Kidney capillary endothelial cell (primary cell): ENCODE measurements around the gene ST3GAL4.
"Not testable (repeated sequence)": the region's sequence is repeated elsewhere in the genome, so short reads cannot be mapped to it uniquely, and the experiment has no call there.

Experiments used
- DNase-seq: peaks from one replicate; pipeline ENCODE4 v3.0.0-alpha.2; 2018; ENCODE audit warnings: low spot score

ST3GAL4 gene

GRCh38 chr11:126390272-126390867, 34.9 kb downstream of the ST3GAL4 start:
- no peak for DNase-seq

GRCh38 chr11:126391286-126391954, 35.9 kb downstream of the ST3GAL4 start:
- DNase-seq, result no peak

- DNase-seq, result no peak
Measured at GRCh38 chr11:126391970-126392632, 36.6 kb downstream of the ST3GAL4 start.

- DNase-seq, result no peak
Measured at GRCh38 chr11:126392633-126393013, 37.1 kb downstream of the ST3GAL4 start.

- DNase-seq, result no peak
Measured at GRCh38 chr11:126393143-126393542, 37.7 kb downstream of the ST3GAL4 start.

GRCh38 chr11:126394036-126394435, 38.5 kb downstream of the ST3GAL4 start:
- DNase-seq, result no peak

GRCh38 chr11:126394634-126395072, 39.2 kb downstream of the ST3GAL4 start:
- not testable (repeated sequence) for DNase-seq

GRCh38 chr11:126395784-126396183, 40.3 kb downstream of the ST3GAL4 start:
- DNase-seq, result not testable (repeated sequence)

GRCh38 chr11:126396266-126396665, 40.8 kb downstream of the ST3GAL4 start:
- not testable (repeated sequence) for DNase-seq

GRCh38 chr11:126396965-126397364, 41.5 kb downstream of the ST3GAL4 start:
- no peak for DNase-seq

- DNase-seq, result no peak
Measured at GRCh38 chr11:126398296-126398695, 42.8 kb downstream of the ST3GAL4 start.

GRCh38 chr11:126398721-126399120, 43.2 kb downstream of the ST3GAL4 start:
- DNase-seq, result no peak

GRCh38 chr11:126400019-126400418, 44.5 kb downstream of the ST3GAL4 start:
- no peak for DNase-seq

GRCh38 chr11:126400479-126400878, 45.0 kb downstream of the ST3GAL4 start:
- DNase-seq, result no peak

GRCh38 chr11:126403022-126403581, 47.6 kb downstream of the ST3GAL4 start:
- DNase-seq, result no peak

- no peak for DNase-seq
Measured at GRCh38 chr11:126403658-126404057, 48.2 kb downstream of the ST3GAL4 start.

GRCh38 chr11:126404367-126404766, 48.9 kb downstream of the ST3GAL4 start:
- DNase-seq, result no peak

- no peak for DNase-seq
Measured at GRCh38 chr11:126405374-126405773, 49.9 kb downstream of the ST3GAL4 start.

- no peak for DNase-seq
Measured at GRCh38 chr11:126405906-126406305, 50.4 kb downstream of the ST3GAL4 start.

- DNase-seq, result no peak
Measured at GRCh38 chr11:126406368-126406767, 50.9 kb downstream of the ST3GAL4 start.

GRCh38 chr11:126407101-126407521, 51.6 kb downstream of the ST3GAL4 start:
- no peak for DNase-seq

- DNase-seq, result no peak
Measured at GRCh38 chr11:126407682-126408288, 52.3 kb downstream of the ST3GAL4 start.

GRCh38 chr11:126408496-126408895, 53.0 kb downstream of the ST3GAL4 start:
- no peak for DNase-seq
